OCI-LY1 (cell line): ENCODE data around the gene IRX4.

Source experiments
- H2AFZ ChIP-seq: fragments of 200-600 bp; sonication (generic), shearing (Covaris generic); 2 replicates; pipeline ENCODE4 v1.6.0; 2014; ENCODE audit warnings: antibody characterized with exemption, mild to moderate bottlenecking, low read length
- H3F3A ChIP-seq: fragments of 200-600 bp; sonication (generic), shearing (Covaris generic); 2 replicates; pipeline ENCODE4 v1.6.0; 2014; ENCODE audit warnings: mild to moderate bottlenecking, antibody characterized with exemption, low read length, moderate library complexity; ENCODE audit not compliant: insufficient read depth
- H3K27ac ChIP-seq: fragments of 200-600 bp; sonication (generic); 2 replicates; pipeline ENCODE4 v1.5.1; 2014; ENCODE audit warnings: low read length, mixed run types, mild to moderate bottlenecking, low read depth; ENCODE audit not compliant: poor library complexity, severe bottlenecking
- H3K27me3 ChIP-seq: fragments of 200-600 bp; sonication (generic); 2 replicates; pipeline ENCODE4 v1.6.0; 2014; ENCODE audit warnings: antibody characterized with exemption, mild to moderate bottlenecking, low read length, moderate library complexity; ENCODE audit not compliant: insufficient read depth
- H3K36me3 ChIP-seq: fragments of 200-600 bp; sonication (generic); 2 replicates; pipeline ENCODE4 v1.6.1; 2014; ENCODE audit warnings: mild to moderate bottlenecking, antibody characterized with exemption, low read length, moderate library complexity, mixed read lengths; ENCODE audit not compliant: insufficient read depth
- H3K4me1 ChIP-seq: fragments of 200-600 bp; sonication (generic); 2 replicates; pipeline ENCODE4 v1.5.1; 2014; ENCODE audit warnings: mild to moderate bottlenecking, low read length, moderate library complexity; ENCODE audit not compliant: insufficient read depth, severe bottlenecking
- H3K4me2 ChIP-seq: fragments of 200-600 bp; sonication (generic), shearing (Covaris generic); 2 replicates; pipeline ENCODE4 v1.6.1; 2014; ENCODE audit warnings: low read length
- H3K4me3 ChIP-seq: fragments of 200-600 bp; sonication (generic); 2 replicates; pipeline ENCODE4 v1.5.1; 2014; ENCODE audit warnings: low read length, low read depth, mild to moderate bottlenecking, mixed read lengths; ENCODE audit not compliant: poor library complexity, severe bottlenecking
- H3K79me2 ChIP-seq: fragments of 200-600 bp; shearing (Covaris generic); 2 replicates; pipeline ENCODE4 v1.6.1; 2016; ENCODE audit warnings: mixed run types, low read length, mixed read lengths; ENCODE audit not compliant: insufficient read depth
- H3K9ac ChIP-seq: fragments of 200-600 bp; sonication (generic), shearing (Covaris generic); 2 replicates; pipeline ENCODE4 v1.6.1; 2014; ENCODE audit warnings: mild to moderate bottlenecking, low read length, mixed read lengths
- H3K9me2 ChIP-seq: fragments of 200-600 bp; sonication (generic), shearing (Covaris generic); 2 replicates; pipeline ENCODE4 v1.6.1; 2014; ENCODE audit warnings: low read depth, mild to moderate bottlenecking, low read length, mixed read lengths
- H3K9me3 ChIP-seq: fragments of 200-600 bp; shearing (Covaris generic); 2 replicates; pipeline ENCODE4 v1.6.1; 2014; ENCODE audit warnings: low read length, mixed read lengths
- H4K20me1 ChIP-seq: fragments of 200-600 bp; sonication (generic), shearing (Covaris generic); 2 replicates; pipeline ENCODE4 v1.6.0; 2016; ENCODE audit warnings: mild to moderate bottlenecking, low read length; ENCODE audit not compliant: insufficient read depth
- EZH2 ChIP-seq: fragments of 200-600 bp; sonication (generic), shearing (Covaris generic); IDR thresholded peaks from 2 replicates; pipeline ENCODE4 v1.8.0; 2017; ENCODE audit warnings: borderline replicate concordance, mixed run types, mild to moderate bottlenecking, antibody characterized with exemption, low read length, moderate library complexity, mixed read lengths
- TF ChIP-seq, protein P1 (sequence below): fragments of 200-600 bp; sonication (generic), shearing (Covaris generic); IDR thresholded peaks from 2 replicates; pipeline ENCODE4 v1.5.1; 2017; ENCODE audit warnings: mild to moderate bottlenecking, antibody characterized with exemption, low read length, moderate library complexity, mixed read lengths

IRX4 gene

DNA sequence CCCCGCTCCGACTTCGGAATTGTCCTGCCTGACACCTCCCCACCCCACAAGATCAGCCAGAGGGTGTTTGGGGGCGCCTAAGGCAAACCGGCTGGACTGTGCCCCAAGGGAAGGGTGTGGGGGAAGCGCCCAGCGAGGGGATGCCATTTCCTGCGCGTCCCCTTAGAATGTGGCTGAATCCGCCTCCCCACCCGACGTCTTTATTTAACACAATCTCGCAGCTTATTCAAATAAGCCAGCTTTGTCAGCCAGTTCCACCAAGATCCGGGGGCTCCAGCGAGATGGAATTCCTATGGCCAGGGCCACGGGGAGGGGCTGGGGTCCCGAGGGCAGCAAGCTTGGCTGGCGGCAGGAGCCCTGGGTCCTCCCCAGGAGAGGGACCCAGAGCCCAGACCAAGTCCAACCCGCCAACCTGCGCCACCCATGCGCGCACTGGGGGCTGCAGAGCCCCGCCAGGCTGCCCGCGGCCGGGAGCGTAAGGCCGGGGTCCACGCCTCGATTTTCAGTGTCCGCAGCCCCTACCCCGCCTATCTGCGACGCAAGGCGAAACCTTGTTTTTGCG lies 7.4 kb downstream of the IRX4 start:
- Histone ChIP-seq H3K4me2 (no peak overlapping the region), H3K27me3 (no peaks in the 10 kb centered on the region), H3K36me3 (no peaks in the 10 kb centered on the region)

DNA sequence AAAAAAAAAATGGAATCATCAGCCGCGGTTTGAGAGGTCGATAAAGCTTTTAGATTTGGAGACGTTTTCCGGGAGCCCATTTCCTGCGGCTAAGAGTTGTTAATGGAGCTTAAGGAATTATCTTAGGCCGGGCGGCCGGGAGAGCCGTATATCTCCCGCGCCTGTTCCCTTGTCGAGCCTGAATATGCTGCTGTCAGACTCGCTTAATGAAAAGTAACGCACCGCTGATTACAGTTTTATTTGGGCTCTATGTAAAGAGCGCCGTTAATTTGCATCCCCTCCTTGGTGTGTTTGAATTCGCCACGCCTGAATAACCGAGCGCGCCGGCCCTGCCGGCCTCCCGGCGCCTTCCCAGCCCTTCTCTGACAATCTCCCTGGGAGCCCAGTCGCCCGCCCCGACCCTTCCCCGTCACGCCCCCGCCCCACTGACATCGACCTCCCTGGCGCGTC lies 7.9 kb downstream of the IRX4 start:
- no peaks in the 10 kb centered on the region for H3K4me1 ChIP-seq
- no peak overlapping the region for H3K27ac ChIP-seq
- H3K9me3 ChIP-seq: no peaks in the 10 kb centered on the region
- no peaks in the 10 kb centered on the region for H3F3A ChIP-seq
- H3K4me2 ChIP-seq: no peak overlapping the region
- H3K27me3 ChIP-seq: no peaks in the 10 kb centered on the region
- no peak for TF ChIP-seq EZH2
- TF ChIP-seq, protein P1, sequence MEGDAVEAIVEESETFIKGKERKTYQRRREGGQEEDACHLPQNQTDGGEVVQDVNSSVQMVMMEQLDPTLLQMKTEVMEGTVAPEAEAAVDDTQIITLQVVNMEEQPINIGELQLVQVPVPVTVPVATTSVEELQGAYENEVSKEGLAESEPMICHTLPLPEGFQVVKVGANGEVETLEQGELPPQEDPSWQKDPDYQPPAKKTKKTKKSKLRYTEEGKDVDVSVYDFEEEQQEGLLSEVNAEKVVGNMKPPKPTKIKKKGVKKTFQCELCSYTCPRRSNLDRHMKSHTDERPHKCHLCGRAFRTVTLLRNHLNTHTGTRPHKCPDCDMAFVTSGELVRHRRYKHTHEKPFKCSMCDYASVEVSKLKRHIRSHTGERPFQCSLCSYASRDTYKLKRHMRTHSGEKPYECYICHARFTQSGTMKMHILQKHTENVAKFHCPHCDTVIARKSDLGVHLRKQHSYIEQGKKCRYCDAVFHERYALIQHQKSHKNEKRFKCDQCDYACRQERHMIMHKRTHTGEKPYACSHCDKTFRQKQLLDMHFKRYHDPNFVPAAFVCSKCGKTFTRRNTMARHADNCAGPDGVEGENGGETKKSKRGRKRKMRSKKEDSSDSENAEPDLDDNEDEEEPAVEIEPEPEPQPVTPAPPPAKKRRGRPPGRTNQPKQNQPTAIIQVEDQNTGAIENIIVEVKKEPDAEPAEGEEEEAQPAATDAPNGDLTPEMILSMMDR: no peak
- no peak overlapping the region for H3K9ac ChIP-seq
- H3K4me3 ChIP-seq: no peak overlapping the region
- H3K79me2 ChIP-seq: no peaks in the 10 kb centered on the region
- H4K20me1 ChIP-seq: no peaks in the 10 kb centered on the region
- no peaks in the 10 kb centered on the region for H3K9me2 ChIP-seq
- H3K36me3 ChIP-seq: no peaks in the 10 kb centered on the region
- no peak overlapping the region for H2AFZ ChIP-seq

More for the DNA sequence above, 7.4 kb downstream of the IRX4 start:
- no peaks in the 10 kb centered on the region for H3K79me2 ChIP-seq
- H3K4me3 ChIP-seq: no peak overlapping the region
- no peak for TF ChIP-seq EZH2
- TF ChIP-seq, protein P1: no peak
- no peaks in the 10 kb centered on the region for H3K9me3 ChIP-seq
- H3K4me1 ChIP-seq: no peaks in the 10 kb centered on the region
- no peaks in the 10 kb centered on the region for H3K9me2 ChIP-seq
- H4K20me1 ChIP-seq: no peaks in the 10 kb centered on the region
- H3K9ac ChIP-seq: no peak overlapping the region
- H3K27ac ChIP-seq: no peak overlapping the region
- no peak overlapping the region for H2AFZ ChIP-seq
- H3F3A ChIP-seq: no peaks in the 10 kb centered on the region

GRCh38 chr5:1874348-1874747 lies 8.4 kb downstream of the IRX4 start:
- TF ChIP-seq, protein P1: no peak
- no peak for TF ChIP-seq EZH2
- H3K27me3 ChIP-seq: no peaks in the 10 kb centered on the region
- no peak overlapping the region for H3K4me2 ChIP-seq
- no peak overlapping the region for H3K9ac ChIP-seq
- no peaks in the 10 kb centered on the region for H3K79me2 ChIP-seq
- no peak overlapping the region for H3K27ac ChIP-seq
- no peaks in the 10 kb centered on the region for H3F3A ChIP-seq
- no peaks in the 10 kb centered on the region for H4K20me1 ChIP-seq
- no peak overlapping the region for H3K4me3 ChIP-seq
- H3K9me3 ChIP-seq: no peaks in the 10 kb centered on the region
- no peaks in the 10 kb centered on the region for H3K9me2 ChIP-seq
- H2AFZ ChIP-seq: no peak overlapping the region
- no peaks in the 10 kb centered on the region for H3K36me3 ChIP-seq
- no peaks in the 10 kb centered on the region for H3K4me1 ChIP-seq
